ENCODE measurements around the gene TES.
A peak's percentile ranks its signal among the peaks of the same experiment; 100 is the strongest.

TES gene

DNA sequence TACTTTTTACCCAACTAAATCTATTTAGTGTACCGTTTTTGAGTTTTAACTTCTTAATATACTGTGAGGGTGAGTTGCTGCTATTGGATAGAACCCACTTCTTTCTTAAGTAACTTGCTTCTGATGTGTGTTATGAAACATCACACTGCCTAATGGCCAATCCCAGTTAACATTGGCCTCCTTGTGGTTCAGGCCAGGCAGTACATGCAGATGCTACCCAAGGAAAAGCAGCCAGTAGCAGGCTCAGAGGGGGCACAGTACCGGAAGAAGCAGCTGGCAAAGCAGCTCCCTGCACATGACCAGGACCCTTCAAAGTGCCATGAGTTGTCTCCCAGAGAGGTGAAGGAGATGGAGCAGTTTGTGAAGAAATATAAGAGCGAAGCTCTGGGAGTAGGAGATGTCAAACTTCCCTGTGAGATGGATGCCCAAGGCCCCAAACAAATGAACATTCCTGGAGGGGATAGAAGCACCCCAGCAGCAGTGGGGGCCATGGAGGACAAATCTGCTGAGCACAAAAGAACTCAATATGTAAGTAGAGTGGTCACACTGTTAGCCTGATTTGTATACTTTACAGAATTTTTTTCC is 39.7 kb downstream of the TES start:
- DNase-seq: no peak

DNA sequence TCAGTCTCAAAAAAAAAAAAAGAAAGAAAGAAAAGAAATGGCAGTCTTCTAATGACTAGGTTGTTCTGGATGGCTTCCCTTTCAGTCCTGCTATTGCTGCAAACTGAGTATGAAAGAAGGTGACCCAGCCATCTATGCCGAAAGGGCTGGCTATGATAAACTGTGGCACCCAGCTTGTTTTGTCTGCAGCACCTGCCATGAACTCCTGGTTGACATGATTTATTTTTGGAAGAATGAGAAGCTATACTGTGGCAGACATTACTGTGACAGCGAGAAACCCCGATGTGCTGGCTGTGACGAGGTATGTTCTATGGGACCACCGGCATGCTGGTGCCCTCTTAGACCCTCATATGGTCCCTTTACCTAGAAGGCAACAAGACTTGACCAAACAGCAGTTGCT is 41.3 kb downstream of the TES start:
- DNase-seq: no peak

DNA sequence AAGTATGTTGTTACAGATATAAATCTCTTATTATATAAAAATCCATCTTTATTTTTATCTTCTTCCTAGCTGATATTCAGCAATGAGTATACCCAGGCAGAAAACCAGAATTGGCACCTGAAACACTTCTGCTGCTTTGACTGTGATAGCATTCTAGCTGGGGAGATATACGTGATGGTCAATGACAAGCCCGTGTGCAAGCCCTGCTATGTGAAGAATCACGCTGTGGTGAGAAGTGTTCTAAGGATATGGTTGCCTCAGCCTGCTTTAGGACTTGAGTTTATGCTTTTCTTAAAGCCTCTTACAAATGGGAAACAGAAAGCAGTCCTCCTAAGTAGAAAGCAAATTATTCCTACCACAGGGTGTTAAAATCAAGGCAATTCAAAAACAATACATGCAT is 41.9 kb downstream of the TES start:
- DNase-seq: no peak

DNA sequence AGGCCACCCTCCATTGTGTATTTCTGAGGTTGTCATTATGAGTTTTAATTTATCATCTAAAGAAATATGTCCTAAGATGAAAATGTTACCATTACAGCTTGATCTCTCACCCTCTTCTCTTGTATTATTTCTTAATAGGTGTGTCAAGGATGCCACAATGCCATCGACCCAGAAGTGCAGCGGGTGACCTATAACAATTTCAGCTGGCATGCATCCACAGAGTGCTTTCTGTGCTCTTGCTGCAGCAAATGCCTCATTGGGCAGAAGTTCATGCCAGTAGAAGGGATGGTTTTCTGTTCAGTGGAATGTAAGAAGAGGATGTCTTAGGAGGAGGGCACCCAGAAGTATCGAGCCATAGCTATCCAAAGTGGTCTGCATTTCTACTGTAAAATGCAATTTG is 46.8 kb downstream of the TES start:
- no peak for DNase-seq

DNA sequence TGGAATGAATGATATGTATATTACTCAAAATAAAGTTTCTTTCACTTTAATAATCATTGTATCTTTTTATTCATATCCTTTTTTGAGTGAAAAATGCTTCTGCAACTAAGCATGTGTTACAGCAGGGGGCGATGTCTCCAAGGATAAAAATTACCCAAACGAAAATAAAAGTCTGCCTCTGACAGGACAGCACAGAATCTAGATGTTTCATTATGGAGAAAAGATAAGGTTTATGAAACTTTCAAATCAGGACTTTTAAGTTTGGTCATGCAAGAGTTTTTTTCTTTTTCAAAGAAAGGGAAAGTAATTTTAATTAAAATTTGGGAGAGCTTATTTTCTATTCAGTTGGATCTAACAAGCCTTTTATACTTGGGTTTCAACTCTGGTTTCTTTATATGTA is 48.4 kb downstream of the TES start:
- peak; percentile 24 to 30 for DNase-seq

DNA sequence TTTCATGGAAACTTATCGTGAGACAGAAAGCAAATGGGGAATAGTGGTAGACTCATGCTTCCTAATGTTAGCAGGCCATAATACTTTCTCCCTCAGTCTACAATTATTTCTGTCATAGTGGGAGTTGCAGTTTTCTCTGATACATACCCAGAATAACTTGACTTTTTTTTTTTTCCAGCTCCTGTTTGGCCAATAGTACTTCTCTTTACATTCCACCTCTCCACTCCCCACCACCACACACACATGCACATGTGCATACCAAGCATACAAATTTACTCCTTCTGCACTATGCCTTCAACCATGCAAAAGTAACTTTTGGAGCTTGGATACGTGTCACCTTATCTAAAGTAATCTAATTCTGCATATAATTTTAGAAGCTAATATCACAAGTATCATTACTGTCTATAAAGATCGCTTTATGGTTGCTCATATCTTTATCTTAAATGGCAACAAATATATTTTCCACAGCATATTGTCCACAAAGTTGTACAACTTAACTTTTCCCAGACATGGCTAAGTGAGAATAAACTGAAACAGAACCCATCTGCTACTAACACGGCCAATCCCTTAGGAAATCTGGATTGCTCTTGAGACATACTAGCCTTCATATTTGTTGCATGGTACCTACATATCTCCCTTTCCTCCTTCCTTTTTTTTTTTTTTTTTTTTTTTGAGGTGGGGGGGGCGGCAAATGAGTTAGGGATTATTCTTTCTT is 49.0 kb downstream of the TES start:
- no peak for DNase-seq

DNA sequence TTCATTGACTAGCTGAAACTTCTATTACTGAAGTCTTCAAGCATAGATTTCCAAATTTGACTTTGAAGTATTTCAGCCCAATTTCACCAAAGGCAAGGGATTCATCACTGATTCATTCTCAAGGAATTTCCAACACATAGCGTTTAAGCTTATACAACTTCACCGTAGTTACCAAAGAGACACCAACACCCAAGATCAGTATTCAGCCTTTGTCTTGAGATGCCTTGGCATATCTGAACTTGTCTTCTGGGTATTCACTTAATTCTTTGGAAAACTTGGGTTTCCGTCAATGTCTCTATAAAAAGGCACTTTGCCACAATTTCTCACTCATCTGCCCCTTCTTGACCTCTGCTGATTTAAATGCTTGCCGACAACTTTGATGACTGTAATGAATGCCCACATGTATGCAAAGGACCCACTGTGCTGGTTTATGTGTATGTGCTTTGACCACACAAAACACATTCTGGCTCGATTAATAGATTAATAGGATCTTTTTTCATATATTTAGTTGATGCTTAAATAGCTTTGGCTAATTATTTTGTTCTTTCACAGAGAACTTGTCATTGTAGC is 49.6 kb downstream of the TES start:
- no peak for DNase-seq

DNA sequence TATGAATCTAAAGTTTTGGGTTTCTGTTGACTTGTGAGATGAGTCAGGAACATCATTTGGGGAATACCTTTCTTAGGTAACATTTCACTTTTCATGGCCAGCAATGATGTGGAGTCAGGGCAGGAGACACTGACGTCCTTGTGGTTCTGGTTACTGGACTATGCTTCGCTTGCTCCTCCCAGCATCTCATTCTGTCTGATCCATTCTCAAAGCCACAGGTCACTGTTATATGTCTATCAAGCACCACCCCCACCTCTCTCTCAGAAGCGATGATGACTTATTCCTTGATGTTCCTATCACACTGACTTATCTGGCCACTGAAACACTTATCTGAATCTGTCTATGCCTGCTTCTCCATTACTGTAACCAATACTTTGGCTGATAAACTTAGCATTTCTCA is 51.6 kb downstream of the TES start:
- DNase-seq: no peak

DNA sequence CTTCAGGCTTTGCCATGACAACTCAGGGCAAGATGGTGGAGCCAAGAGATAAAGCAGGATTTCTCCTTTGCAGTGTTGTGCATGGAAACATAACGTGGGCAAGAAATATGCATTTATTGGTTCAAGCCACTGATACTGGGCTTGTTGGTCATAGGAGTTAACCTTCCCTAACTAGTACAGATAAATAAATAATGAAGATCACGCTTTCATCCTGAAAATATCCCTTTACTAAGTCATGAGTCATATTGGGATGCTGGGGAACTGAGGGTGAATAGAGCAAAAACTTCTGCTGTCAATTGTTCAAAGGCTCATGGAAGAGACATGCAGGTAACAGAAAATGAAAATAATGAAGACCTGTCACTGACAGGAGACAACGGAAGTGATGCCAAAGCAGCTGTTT is 55.5 kb downstream of the TES start:
- no peak for DNase-seq

DNA sequence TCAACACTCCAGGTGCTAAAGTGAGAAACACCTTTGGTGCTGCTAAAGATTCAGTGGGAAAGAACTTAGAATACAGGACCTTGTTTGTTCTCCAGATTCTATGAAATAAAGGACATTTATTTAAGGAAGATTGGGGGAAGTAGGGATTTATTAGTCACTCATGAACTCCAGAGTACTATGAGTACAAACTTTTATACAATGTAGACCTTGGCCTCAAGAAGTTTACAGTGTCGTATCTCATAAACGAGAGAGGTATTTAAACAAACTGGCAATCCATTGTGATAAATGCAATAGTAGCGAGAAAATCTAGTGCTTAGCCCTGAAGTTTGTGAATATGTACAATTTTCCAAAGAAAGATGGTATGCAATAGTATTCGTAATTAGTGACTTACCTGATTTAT is 59.1 kb downstream of the TES start:
- no peak for DNase-seq

DNA sequence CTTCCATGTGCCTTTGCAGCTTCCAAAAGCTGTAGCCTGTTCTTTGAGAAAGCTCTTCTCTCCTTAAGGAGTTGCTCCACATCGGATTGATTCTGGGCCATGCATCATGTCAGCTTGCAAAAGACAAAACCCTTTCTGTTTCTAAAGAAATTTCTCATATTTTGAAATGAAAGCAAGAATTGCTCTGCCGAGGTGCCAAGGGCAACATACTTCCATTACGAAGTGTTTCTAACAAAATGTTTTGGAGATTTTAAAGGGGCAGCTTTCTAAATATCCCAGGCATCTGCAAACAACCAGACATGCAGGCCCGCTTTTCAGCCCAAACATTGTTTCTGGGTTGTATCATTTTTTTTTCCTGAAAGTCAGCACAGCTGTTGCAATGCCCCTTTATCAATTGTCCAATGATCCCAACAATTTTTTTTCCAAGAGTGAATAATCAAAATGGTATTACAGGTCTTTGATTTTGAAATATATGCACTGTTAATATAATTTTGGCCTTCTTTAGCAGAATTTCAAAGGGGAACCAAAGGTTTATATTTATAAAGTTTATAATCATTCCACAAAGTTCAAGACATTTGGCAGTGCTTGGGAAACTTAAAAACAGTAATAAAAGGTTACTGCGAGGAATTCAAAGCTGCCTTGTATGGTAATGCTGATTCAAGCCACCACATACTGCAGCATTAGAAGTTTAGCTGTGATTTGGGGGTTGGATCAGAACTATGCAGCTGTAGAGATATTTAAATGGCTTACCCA is 61.0 kb downstream of the TES start:
- no peak for DNase-seq

DNA sequence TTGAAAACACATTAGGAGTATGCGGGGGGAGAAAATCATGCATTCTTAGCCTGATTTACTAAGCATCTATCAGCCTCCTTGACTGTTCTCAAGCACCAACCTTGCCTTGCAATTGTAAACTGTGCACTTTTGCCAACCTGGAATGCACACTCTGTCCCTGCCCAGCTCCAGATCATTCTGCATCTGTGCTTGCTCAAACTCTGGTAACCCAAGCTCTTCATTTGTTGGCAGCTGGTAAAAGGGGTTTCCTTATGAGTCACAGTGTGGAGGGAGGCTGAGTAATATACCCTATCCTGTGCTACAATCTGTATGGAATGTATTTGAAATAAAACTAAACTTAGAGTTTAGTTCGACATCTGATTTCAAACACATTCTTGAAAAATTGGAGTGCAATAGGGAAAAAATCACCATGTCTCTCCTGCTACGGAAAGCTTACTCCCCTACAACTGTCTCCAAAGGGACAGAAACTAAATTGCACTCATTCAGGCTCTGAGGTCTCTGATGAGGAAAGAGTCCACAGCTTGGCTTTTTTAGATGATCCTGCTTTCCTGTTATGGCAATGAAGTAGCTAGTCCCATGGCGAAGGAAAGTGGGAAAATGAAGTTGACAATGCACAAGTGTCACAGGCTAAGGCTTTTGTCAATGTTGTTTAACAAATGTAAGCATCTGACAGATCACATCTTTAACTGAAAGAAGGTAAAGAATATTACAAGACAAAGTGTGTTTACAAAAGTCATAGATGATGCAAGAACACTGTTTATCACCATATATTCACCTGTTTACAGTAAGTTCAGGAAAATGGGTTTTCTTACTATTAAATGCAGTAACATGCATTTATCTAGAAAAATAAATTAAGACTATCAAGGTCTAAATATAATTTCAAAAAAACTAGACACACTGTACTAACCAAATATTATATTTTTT is 61.9 kb downstream of the TES start:
- no peak for DNase-seq

DNA sequence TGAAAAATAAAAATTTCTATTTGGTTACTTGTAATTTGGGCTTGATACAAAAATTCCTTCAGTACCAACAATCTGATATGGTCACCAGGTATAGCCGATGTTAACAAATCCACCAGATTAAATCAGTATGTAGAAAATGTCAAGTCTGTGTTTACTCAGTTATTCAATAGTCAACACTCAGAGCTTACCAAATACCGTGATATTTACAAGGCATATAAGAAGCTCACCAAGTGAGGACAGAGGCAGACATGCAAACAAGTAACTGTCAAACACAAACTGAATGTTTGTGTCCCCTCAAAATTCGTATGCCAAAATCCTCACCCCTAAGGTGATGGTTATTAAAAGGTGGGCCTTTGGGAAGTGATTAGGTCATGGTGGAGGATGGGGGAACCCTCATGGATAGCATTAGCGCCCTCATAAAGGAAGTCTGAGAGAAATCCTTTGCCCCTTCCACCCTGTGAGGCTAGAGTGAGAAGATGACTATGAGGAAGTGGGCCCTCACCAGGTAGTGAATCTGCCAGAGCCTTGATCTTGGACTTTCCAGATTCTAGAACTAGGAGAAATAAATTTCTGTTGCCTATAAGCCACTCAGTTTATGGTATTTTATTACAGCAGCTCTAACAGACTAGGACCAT is 63.1 kb downstream of the TES start:
- no peak for DNase-seq

DNA sequence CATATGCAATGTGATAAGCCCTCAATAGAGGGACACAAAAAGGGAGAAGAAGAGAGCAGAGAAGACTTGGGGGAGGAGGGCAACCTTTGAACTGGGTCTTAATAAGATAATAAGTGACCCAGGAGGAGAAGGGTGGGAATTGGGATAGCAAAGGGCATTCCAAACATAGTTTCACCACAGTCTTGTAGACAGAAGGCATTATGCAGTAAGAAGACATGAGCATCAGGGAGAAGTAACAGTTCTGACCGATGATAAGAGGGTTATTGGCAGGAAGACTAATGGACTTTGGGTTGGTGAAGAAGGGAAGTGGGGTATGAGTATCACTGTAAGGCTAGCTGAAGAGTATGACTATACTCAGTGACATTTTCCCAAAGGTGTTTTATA is 63.6 kb downstream of the TES start:
- no peak for DNase-seq

DNA sequence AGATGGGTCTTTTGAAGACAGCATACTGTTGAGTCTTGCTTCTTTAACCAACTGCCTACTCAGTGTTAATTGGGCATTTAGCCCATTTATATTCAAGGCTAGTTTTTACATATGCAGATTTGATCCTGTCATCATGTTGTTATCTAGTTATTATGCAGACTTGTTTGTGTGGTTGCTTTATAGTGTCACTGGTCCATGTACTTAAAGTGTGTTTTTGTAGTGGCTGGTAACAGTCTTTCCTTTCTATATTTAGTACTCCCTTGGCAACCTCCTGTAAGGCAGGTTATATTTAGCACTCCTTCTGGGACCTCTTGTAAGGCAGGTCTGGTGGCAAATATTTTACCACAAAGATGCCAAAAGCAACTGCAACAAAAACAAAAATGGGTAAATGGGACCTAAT is 66.7 kb downstream of the TES start:
- DNase-seq: no peak

DNA sequence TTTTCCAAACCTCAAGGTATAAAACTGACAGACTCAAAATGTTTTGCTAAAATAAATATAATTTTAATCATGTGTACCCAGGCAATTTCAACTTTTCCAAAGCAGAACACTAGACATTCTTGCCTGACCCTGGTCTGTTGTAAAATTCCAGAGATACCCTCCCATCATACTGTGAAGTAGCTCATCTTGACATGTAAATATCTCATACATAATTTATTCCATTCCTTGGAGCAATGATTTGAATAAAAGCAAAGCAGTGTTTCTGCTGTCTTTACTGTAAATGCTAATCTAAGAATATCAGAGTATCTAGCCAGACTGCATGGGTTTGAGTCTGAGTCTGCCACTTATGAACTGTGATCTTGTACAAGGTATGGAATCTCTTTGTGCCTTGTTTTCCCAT is 68.9 kb downstream of the TES start:
- no peak for DNase-seq

DNA sequence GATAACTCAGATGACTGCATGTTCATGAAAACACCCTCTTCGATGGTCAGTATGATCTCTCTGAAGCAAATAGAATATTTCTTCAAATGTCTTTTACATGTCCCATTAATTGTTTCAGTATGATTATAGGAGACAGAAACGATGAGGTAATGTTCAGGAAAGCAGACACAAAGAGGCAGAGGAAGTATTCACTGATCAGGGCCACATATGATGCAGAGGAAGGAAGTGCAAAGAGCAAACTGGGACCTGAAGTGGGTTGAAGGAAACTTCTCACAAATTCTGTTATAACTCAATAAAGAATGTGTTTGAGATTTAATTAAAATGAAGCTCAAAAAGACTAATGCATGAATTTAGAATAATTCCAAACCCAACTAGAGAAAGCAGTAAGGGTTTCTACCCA is 70.5 kb downstream of the TES start:
- no peak for DNase-seq

DNA sequence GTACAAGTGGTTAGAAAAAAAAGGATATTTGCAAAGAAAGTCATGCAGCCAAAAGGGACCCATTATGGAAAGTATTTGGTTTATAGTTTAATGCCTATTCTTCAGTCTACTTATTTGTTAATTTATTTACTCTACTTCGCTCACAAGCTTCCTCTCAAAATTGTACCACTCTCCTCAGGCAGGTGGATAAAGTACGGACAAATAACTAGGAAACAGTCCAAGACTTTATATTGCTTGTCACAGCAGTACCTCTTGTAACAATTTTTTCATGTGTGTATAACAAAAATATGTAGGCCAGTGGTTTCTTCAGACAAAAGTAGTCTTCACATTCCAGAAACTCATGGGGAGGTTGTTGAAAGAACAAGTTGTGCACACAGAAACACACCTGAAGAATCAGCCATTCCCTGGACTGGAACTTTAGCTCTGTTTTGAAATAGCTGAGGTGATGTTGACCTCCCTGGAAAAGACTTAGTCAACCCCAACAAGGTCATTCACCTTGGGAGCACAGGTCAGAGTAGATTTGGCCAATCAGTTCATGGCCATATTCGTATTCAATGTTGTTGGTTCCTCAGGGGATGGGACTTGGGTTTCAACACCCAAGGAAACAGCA is 73.4 kb downstream of the TES start:
- DNase-seq: no peak

DNA sequence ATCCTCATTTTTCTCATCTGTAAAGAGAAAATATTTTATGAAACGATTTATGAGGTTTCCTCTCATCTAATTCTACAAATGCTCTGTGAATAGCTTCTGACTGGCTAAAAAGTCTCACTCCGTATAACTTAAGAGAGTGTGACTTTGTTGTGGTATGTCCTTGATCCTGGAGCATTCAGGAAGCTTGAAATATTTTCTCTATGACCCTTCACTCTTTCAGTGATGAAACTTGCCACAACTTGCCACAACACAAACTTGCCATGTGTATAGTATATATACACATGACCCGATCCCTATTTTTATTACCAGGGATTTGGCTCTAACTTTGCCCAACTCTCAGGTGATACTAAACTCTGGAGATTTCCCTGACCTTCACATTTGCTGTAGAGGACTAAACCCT is 74.1 kb downstream of the TES start:
- DNase-seq: no peak

DNA sequence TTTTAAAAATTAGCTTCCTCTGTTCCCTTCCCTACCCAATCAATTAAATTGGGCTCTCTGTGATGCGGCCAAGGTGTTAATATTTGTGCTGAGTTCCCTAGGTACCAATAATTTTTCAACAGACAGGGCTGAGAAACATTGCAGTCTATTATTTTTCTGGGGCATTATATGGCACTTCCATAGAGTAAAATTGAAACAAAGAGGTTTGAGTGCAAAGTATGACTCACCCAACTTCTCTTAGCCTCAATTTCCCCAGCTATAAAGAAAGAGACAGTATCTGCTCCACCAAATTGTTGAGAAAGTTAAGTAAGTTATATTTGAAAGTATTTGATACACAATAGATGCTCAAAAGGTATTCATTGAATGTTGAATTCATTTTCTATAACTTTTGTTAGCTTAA is 74.9 kb downstream of the TES start:
- DNase-seq: no peak

DNA sequence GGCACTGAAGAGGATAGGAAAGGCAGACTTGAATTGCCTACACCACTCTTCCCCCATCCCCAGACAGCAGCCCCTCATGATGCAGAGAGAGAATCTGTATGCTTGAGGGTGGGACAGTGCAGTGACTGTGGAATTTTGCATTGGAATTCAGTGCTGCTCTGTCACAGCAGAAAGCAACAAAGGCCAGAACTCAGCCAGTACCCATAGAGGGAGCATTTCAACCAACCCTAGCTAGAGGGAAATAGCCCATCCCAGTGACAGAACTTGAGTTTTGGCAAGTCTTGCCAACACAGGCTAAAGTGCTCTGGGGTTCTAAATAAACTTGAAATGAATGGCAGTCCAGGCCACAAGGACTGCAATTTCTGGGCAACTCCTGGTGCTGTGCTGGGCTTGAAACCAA is 80.4 kb downstream of the TES start:
- no peak for DNase-seq

DNA sequence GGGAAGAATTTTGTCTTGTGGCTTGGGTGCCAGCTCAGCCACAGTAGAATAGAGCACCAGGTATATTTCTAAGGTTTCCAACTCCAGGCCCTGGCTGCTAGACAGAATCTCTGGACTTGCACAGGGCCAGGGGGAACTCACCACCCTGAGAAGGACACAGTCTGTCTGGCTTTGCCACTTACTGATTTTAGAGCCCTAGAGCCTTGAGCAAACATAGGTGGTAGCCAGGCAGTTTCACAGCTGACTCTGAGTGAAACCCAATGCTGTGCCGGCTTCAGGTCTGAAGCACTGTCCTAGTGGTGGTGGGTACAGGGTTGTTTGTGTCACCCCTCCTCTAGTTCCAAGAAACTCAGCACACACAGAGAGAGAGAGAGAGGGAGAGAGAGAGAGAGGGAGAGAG is 81.6 kb downstream of the TES start:
- no peak for DNase-seq

All from stimulated activated CD4-positive, alpha-beta T cell treated with anti-CD3 and anti-CD28 coated beads, Interleukin-2, amount 100 ng/mL, for 48 hours (primary cell).